HCT116 (cell line): Measurements from ENCODE around the gene TMEM151A.

Source experiments
- CTCF ChIP-seq, 3 experiments: fragments of 200-600 bp in 1 of 3; sonication (generic) in 1 of 3; IDR thresholded peaks in 2 of 3; conservative IDR thresholded peaks in 1 of 3; 2 replicates each; pipeline ENCODE4 v1.5.1; 2012 to 2017; ENCODE audit warnings: low read depth in 2 of 3, low read length in 2 of 3, antibody characterized with exemption in 1 of 3, borderline replicate concordance in 1 of 3, control low read depth in 1 of 3, mild to moderate bottlenecking in 1 of 3, mixed read lengths in 1 of 3, mixed run types in 1 of 3, moderate library complexity in 1 of 3; ENCODE audit not compliant: insufficient read depth in 1 of 3
- JUND ChIP-seq: IDR thresholded peaks from 2 replicates; pipeline ENCODE4 v1.6.1; 2012
- MAX ChIP-seq: IDR thresholded peaks from 2 replicates; pipeline ENCODE4 v1.6.1; 2012
- POLR2A ChIP-seq: IDR thresholded peaks from 2 replicates; pipeline ENCODE4 v1.7.0; 2011; ENCODE audit warnings: borderline replicate concordance; ENCODE audit not compliant: insufficient read depth, insufficient read length; ENCODE audit errors: extremely low read depth
- POLR2AphosphoS5 ChIP-seq: IDR thresholded peaks from 2 replicates; pipeline ENCODE4 v1.6.1; 2011; ENCODE audit warnings: mild to moderate bottlenecking, low read depth, low read length, moderate library complexity
- RAD21 ChIP-seq: IDR thresholded peaks from 2 replicates; pipeline ENCODE4 v1.6.1; 2012; ENCODE audit warnings: low read depth, mild to moderate bottlenecking
- REST ChIP-seq: IDR thresholded peaks from 2 replicates; pipeline ENCODE4 v1.6.1; 2012; ENCODE audit warnings: low read depth
- SP1 ChIP-seq: IDR thresholded peaks from 2 replicates; pipeline ENCODE4 v1.6.1; 2012; ENCODE audit warnings: low read depth
- YY1 ChIP-seq: IDR thresholded peaks from 2 replicates; pipeline ENCODE4 v1.6.1; 2011; ENCODE audit warnings: low read length, low read depth, moderate library complexity, mild to moderate bottlenecking; ENCODE audit not compliant: insufficient replicate concordance; ENCODE audit errors: extremely low read depth

- TF ChIP-seq POLR2AphosphoS5 (no peak), RAD21 (no peak), POLR2A (no peak), REST (no peak), MAX (no peak), YY1 (no peak), CTCF (IDR thresholded peaks at IDR 0.05 in 2 of 3, conservative IDR thresholded peaks at IDR 0.05 in 1 of 3; ENCODE audit: borderline replicate concordance in 1 of 3, insufficient read depth in 1 of 3, low read depth in 2 of 3, low read length in 2 of 3) (no peak), JUND (no peak), SP1 (no peak)
Measured at GRCh38 chr11:66325263-66325671, 33.6 kb downstream of the TMEM151A start.
